Suprapubic skin (tissue), 4 donors: Measurements from ENCODE around the gene FCRL2. TPM values are rescaled to one million over a fixed set of nuclear protein-coding genes. Genes with fewer than 3 reads are reported as not detected.

Experiments
- DNase-seq, 2 donors: peaks; one replicate each; pipeline ENCODE4 v3.0.0-alpha.2; 2019; ENCODE audit warnings: low spot score in 2 of 2
- H3K27ac ChIP-seq: fragments of 200-600 bp; sonication (generic); one replicate; pipeline ENCODE4 v1.5.1; 2019
- H3K27me3 ChIP-seq: fragments of 200-600 bp; sonication (generic); one replicate; pipeline ENCODE4 v1.5.1; 2019
- H3K36me3 ChIP-seq: fragments of 200-600 bp; sonication (generic); one replicate; pipeline ENCODE4 v1.5.1; 2019
- H3K4me1 ChIP-seq: fragments of 200-600 bp; sonication (generic); one replicate; pipeline ENCODE4 v1.5.1; 2019
- H3K4me3 ChIP-seq: fragments of 200-600 bp; sonication (generic); one replicate; pipeline ENCODE4 v1.5.1; 2019; ENCODE audit warnings: mild to moderate bottlenecking
- H3K9me3 ChIP-seq: fragments of 200-600 bp; sonication (generic); one replicate; pipeline ENCODE4 v1.5.1; 2019
- CTCF ChIP-seq, 2 donors: fragments of 200-600 bp in 1 of 2; fragments of 450-650 bp in 1 of 2; sonication (generic) in 1 of 2; IDR thresholded peaks; one replicate each; pipeline ENCODE4 v1.5.1; 2016 to 2019; ENCODE audit warnings: antibody characterized with exemption in 2 of 2, mild to moderate bottlenecking in 1 of 2, moderate library complexity in 1 of 2
- EP300 ChIP-seq: sonication (generic); formaldehyde crosslinking; IDR thresholded peaks from one replicate; pipeline ENCODE4 v1.6.1; 2017; ENCODE audit warnings: antibody characterized with exemption
- POLR2A ChIP-seq, 2 donors: fragments of 450-650 bp; IDR thresholded peaks; one replicate each; pipeline ENCODE4 v1.6.1; 2017; ENCODE audit warnings: antibody characterized with exemption in 2 of 2, mild to moderate bottlenecking in 2 of 2, moderate library complexity in 2 of 2
- POLR2AphosphoS5 ChIP-seq, 3 donors: sonication (generic); formaldehyde crosslinking; IDR thresholded peaks; one replicate each; pipeline ENCODE4 v1.6.1; 2017; ENCODE audit warnings: antibody characterized with exemption in 3 of 3
- WGBS: methylation state at CpG from one replicate; pipeline ENCODE4 v1.1.5; 2018; 5-methylcytosine and 5-hydroxymethylcytosine counted together
- total RNA-seq, 4 donors: library from RNA; depleted of rRNA; stranded (reverse); fragments of >200 nt; gene quantifications; one replicate each; pipeline ENCODE4 v1.1.0, GENCODE V29; 2016

Gene FCRL2
- total RNA-seq, 4 donors from 2014 or later = not detected

- no peak for DNase-seq
- WGBS = 73% methylated on average over 5 of the region's 5 CpGs
- TF ChIP-seq POLR2A (IDR thresholded peaks at IDR 0.05) (no peak), POLR2AphosphoS5 (IDR thresholded peaks at IDR 0.05) (no peak), EP300 (no peak), CTCF (IDR thresholded peaks at IDR 0.05) (no peak)
- no peaks in the 10 kb centered on the region for H3K36me3 ChIP-seq
- no peaks in the 10 kb centered on the region for H3K4me1 ChIP-seq
- no peak overlapping the region for H3K4me3 ChIP-seq
- no peaks in the 10 kb centered on the region for H3K9me3 ChIP-seq
- H3K27ac ChIP-seq = no peak overlapping the region
- H3K27me3 ChIP-seq = peaks cover 4% of the 10 kb centered on the region
Measured at GRCh38 chr1:157702308-157702825, 74.6 kb downstream of the FCRL2 start.

- Histone ChIP-seq H3K27ac (no peak within 1 kb of the TSS), H3K4me1 (no peaks in the 10 kb centered on the region), H3K36me3 (no peaks in the 10 kb centered on the region), H3K9me3 (no peaks in the 10 kb centered on the region), H3K27me3 (peaks cover 4% of the 10 kb centered on the region), H3K4me3 (no peak within 1 kb of the TSS)
- 79% methylated on average over 4 of the region's 4 CpGs for WGBS
- TF ChIP-seq EP300 (no peak), CTCF (IDR thresholded peaks at IDR 0.05) (no peak), POLR2A (IDR thresholded peaks at IDR 0.05) (no peak), POLR2AphosphoS5 (IDR thresholded peaks at IDR 0.05) (no peak)
- DNase-seq = no peak
Measured at GRCh38 chr1:157700732-157701131, 76.2 kb downstream of the FCRL2 start, which contains the start of gene FCRL3. TSS of gene FCRL3 (minus strand) at chr1:157700769. CDS start at chr1:157700489, 280 bp downstream.

GRCh38 chr1:157700305-157700704 is 76.6 kb downstream of the FCRL2 start:
- WGBS = 82% methylated on average over 5 of the region's 5 CpGs
- DNase-seq = no peak
- Histone ChIP-seq H3K4me3 (no peak overlapping the region), H3K27ac (no peak overlapping the region), H3K27me3 (peaks cover 4% of the 10 kb centered on the region), H3K36me3 (no peaks in the 10 kb centered on the region), H3K9me3 (no peaks in the 10 kb centered on the region), H3K4me1 (no peaks in the 10 kb centered on the region)
- no peak for TF ChIP-seq CTCF (IDR thresholded peaks at IDR 0.05)

- H3K4me3 ChIP-seq = no peak overlapping the region
- no peak for DNase-seq
- peaks cover 4% of the 10 kb centered on the region for H3K27me3 ChIP-seq
- 49% methylated on average over 4 of the region's 4 CpGs for WGBS
- no peak overlapping the region for H3K27ac ChIP-seq
- no peaks in the 10 kb centered on the region for H3K4me1 ChIP-seq
- TF ChIP-seq EP300 (no peak), POLR2A (IDR thresholded peaks at IDR 0.05) (no peak), POLR2AphosphoS5 (IDR thresholded peaks at IDR 0.05) (no peak), CTCF (IDR thresholded peaks at IDR 0.05) (no peak)
- no peaks in the 10 kb centered on the region for H3K9me3 ChIP-seq
- H3K36me3 ChIP-seq = no peaks in the 10 kb centered on the region
Measured at GRCh38 chr1:157697781-157698569, 79.0 kb downstream of the FCRL2 start.

GRCh38 chr1:157696966-157697628 is 79.8 kb downstream of the FCRL2 start:
- WGBS = 64% methylated on average over 4 of the region's 4 CpGs
- no peaks in the 10 kb centered on the region for H3K4me1 ChIP-seq

More at GRCh38 chr1:157696966-157697628, 79.8 kb downstream of the FCRL2 start:
- DNase-seq = no peak
- Histone ChIP-seq H3K27ac (no peak overlapping the region), H3K27me3 (peaks cover 4% of the 10 kb centered on the region), H3K36me3 (no peaks in the 10 kb centered on the region), H3K4me3 (no peak overlapping the region), H3K9me3 (no peaks in the 10 kb centered on the region)
- TF ChIP-seq POLR2AphosphoS5 (IDR thresholded peaks at IDR 0.05) = no peak
- no peak for TF ChIP-seq POLR2A (IDR thresholded peaks at IDR 0.05)
- no peak for TF ChIP-seq EP300
- no peak for TF ChIP-seq CTCF (IDR thresholded peaks at IDR 0.05)
